ENCODE results near the gene APOLD1.
A peak's percentile ranks its signal among the peaks of the same experiment; 100 is the strongest.

APOLD1 gene

GRCh38 chr12:12784116-12784515 is 1.3 kb upstream of the APOLD1 start:
- Histone ChIP-seq H3K9me3 (ENCODE audit: control insufficient read depth, low read length) (no peaks in the 10 kb centered on the region), H3K4me1 (ENCODE audit: control insufficient read depth, insufficient read depth, low read length, poor library complexity, severe bottlenecking) (peaks cover 8% of the 10 kb centered on the region), H3K27me3 (replicated peaks; ENCODE audit: control insufficient read depth, insufficient read depth, low read length, poor library complexity, severe bottlenecking) (no peaks in the 10 kb centered on the region), H3K4me3 (ENCODE audit: insufficient read depth, low read depth, low read length, poor library complexity, severe bottlenecking) (no peak overlapping the region), H3K27ac (ENCODE audit: insufficient read depth, low read length, poor library complexity, severe bottlenecking) (no peak overlapping the region), H3K36me3 (ENCODE audit: control insufficient read depth, insufficient read depth, low read length) (no peaks in the 10 kb centered on the region)
- no peak for DNase-seq

- peak overlapping the region; percentile 69 for H3K4me3 ChIP-seq (ENCODE audit: insufficient read depth, low read depth, low read length, poor library complexity, severe bottlenecking)
- H3K27me3 ChIP-seq (replicated peaks; ENCODE audit: control insufficient read depth, insufficient read depth, low read length, poor library complexity, severe bottlenecking) = no peaks in the 10 kb centered on the region
- H3K9me3 ChIP-seq (ENCODE audit: control insufficient read depth, low read length) = no peaks in the 10 kb centered on the region
- H3K4me1 ChIP-seq (ENCODE audit: control insufficient read depth, insufficient read depth, low read length, poor library complexity, severe bottlenecking) = peaks cover 8% of the 10 kb centered on the region
- no peak for DNase-seq
- no peaks in the 10 kb centered on the region for H3K36me3 ChIP-seq (ENCODE audit: control insufficient read depth, insufficient read depth, low read length)
- H3K27ac ChIP-seq (ENCODE audit: insufficient read depth, low read length, poor library complexity, severe bottlenecking) = peak overlapping the region; percentile 78
Measured at GRCh38 chr12:12786351-12786705, 869 bp downstream of the APOLD1 start.

- Histone ChIP-seq H3K36me3 (ENCODE audit: control insufficient read depth, insufficient read depth, low read length) (no peaks in the 10 kb centered on the region), H3K4me1 (ENCODE audit: control insufficient read depth, insufficient read depth, low read length, poor library complexity, severe bottlenecking) (peaks cover 8% of the 10 kb centered on the region)
Measured at GRCh38 chr12:12786706-12787601, 1.5 kb downstream of the APOLD1 start.

GRCh38 chr12:12788131-12788530 is 2.7 kb downstream of the APOLD1 start:
- no peak for DNase-seq
- H3K4me1 ChIP-seq (ENCODE audit: control insufficient read depth, insufficient read depth, low read length, poor library complexity, severe bottlenecking) = peaks cover 8% of the 10 kb centered on the region
- H3K9me3 ChIP-seq (ENCODE audit: control insufficient read depth, low read length) = no peaks in the 10 kb centered on the region
- no peaks in the 10 kb centered on the region for H3K36me3 ChIP-seq (ENCODE audit: control insufficient read depth, insufficient read depth, low read length)
- no peak overlapping the region for H3K4me3 ChIP-seq (ENCODE audit: insufficient read depth, low read depth, low read length, poor library complexity, severe bottlenecking)
- H3K27me3 ChIP-seq (replicated peaks; ENCODE audit: control insufficient read depth, insufficient read depth, low read length, poor library complexity, severe bottlenecking) = no peaks in the 10 kb centered on the region
- H3K27ac ChIP-seq (ENCODE audit: insufficient read depth, low read length, poor library complexity, severe bottlenecking) = no peak overlapping the region

More at GRCh38 chr12:12786706-12787601, 1.5 kb downstream of the APOLD1 start:
- no peaks in the 10 kb centered on the region for H3K27me3 ChIP-seq (replicated peaks; ENCODE audit: control insufficient read depth, insufficient read depth, low read length, poor library complexity, severe bottlenecking)
- peak overlapping the region; percentile 69 for H3K4me3 ChIP-seq (ENCODE audit: insufficient read depth, low read depth, low read length, poor library complexity, severe bottlenecking)
- H3K27ac ChIP-seq (ENCODE audit: insufficient read depth, low read length, poor library complexity, severe bottlenecking) = peak overlapping the region; percentile 78
- H3K9me3 ChIP-seq (ENCODE audit: control insufficient read depth, low read length) = no peaks in the 10 kb centered on the region
- DNase-seq = peak; percentile 53 to 69 (median 58)

- H3K27ac ChIP-seq (ENCODE audit: insufficient read depth, low read length, poor library complexity, severe bottlenecking) = no peak overlapping the region
- H3K4me3 ChIP-seq (ENCODE audit: insufficient read depth, low read depth, low read length, poor library complexity, severe bottlenecking) = no peak overlapping the region
- peak in 2 of 3 donors; percentile 17 to 44 for DNase-seq
- peaks cover 8% of the 10 kb centered on the region for H3K4me1 ChIP-seq (ENCODE audit: control insufficient read depth, insufficient read depth, low read length, poor library complexity, severe bottlenecking)
- H3K27me3 ChIP-seq (replicated peaks; ENCODE audit: control insufficient read depth, insufficient read depth, low read length, poor library complexity, severe bottlenecking) = no peaks in the 10 kb centered on the region
- no peaks in the 10 kb centered on the region for H3K9me3 ChIP-seq (ENCODE audit: control insufficient read depth, low read length)
- H3K36me3 ChIP-seq (ENCODE audit: control insufficient read depth, insufficient read depth, low read length) = no peaks in the 10 kb centered on the region
Measured at GRCh38 chr12:12788675-12789368, 3.4 kb downstream of the APOLD1 start.

- DNase-seq = no peak
- Histone ChIP-seq H3K27me3 (replicated peaks; ENCODE audit: control insufficient read depth, insufficient read depth, low read length, poor library complexity, severe bottlenecking) (no peaks in the 10 kb centered on the region), H3K9me3 (ENCODE audit: control insufficient read depth, low read length) (no peaks in the 10 kb centered on the region), H3K36me3 (ENCODE audit: control insufficient read depth, insufficient read depth, low read length) (no peaks in the 10 kb centered on the region), H3K27ac (ENCODE audit: insufficient read depth, low read length, poor library complexity, severe bottlenecking) (no peak overlapping the region), H3K4me1 (ENCODE audit: control insufficient read depth, insufficient read depth, low read length, poor library complexity, severe bottlenecking) (peaks cover 8% of the 10 kb centered on the region), H3K4me3 (ENCODE audit: insufficient read depth, low read depth, low read length, poor library complexity, severe bottlenecking) (no peak overlapping the region)
Measured at GRCh38 chr12:12790956-12791355, 5.5 kb downstream of the APOLD1 start.

GRCh38 chr12:12791756-12792369 is 6.4 kb downstream of the APOLD1 start:
- no peaks in the 10 kb centered on the region for H3K36me3 ChIP-seq (ENCODE audit: control insufficient read depth, insufficient read depth, low read length)
- DNase-seq = no peak

GRCh38 chr12:12792421-12792820 is 7.0 kb downstream of the APOLD1 start:
- H3K4me1 ChIP-seq (ENCODE audit: control insufficient read depth, insufficient read depth, low read length, poor library complexity, severe bottlenecking) = peaks cover 5% of the 10 kb centered on the region
- H3K9me3 ChIP-seq (ENCODE audit: control insufficient read depth, low read length) = no peaks in the 10 kb centered on the region
- no peaks in the 10 kb centered on the region for H3K27me3 ChIP-seq (replicated peaks; ENCODE audit: control insufficient read depth, insufficient read depth, low read length, poor library complexity, severe bottlenecking)
- H3K4me3 ChIP-seq (ENCODE audit: insufficient read depth, low read depth, low read length, poor library complexity, severe bottlenecking) = no peak overlapping the region
- DNase-seq = no peak
- no peak overlapping the region for H3K27ac ChIP-seq (ENCODE audit: insufficient read depth, low read length, poor library complexity, severe bottlenecking)
- H3K36me3 ChIP-seq (ENCODE audit: control insufficient read depth, insufficient read depth, low read length) = no peaks in the 10 kb centered on the region

More at GRCh38 chr12:12791756-12792369, 6.4 kb downstream of the APOLD1 start:
- H3K4me1 ChIP-seq (ENCODE audit: control insufficient read depth, insufficient read depth, low read length, poor library complexity, severe bottlenecking) = peaks cover 8% of the 10 kb centered on the region
- H3K4me3 ChIP-seq (ENCODE audit: insufficient read depth, low read depth, low read length, poor library complexity, severe bottlenecking) = no peak overlapping the region
- H3K27me3 ChIP-seq (replicated peaks; ENCODE audit: control insufficient read depth, insufficient read depth, low read length, poor library complexity, severe bottlenecking) = no peaks in the 10 kb centered on the region
- no peaks in the 10 kb centered on the region for H3K9me3 ChIP-seq (ENCODE audit: control insufficient read depth, low read length)
- no peak overlapping the region for H3K27ac ChIP-seq (ENCODE audit: insufficient read depth, low read length, poor library complexity, severe bottlenecking)

- H3K36me3 ChIP-seq (ENCODE audit: control insufficient read depth, insufficient read depth, low read length) = no peaks in the 10 kb centered on the region
- no peaks in the 10 kb centered on the region for H3K27me3 ChIP-seq (replicated peaks; ENCODE audit: control insufficient read depth, insufficient read depth, low read length, poor library complexity, severe bottlenecking)
- H3K27ac ChIP-seq (ENCODE audit: insufficient read depth, low read length, poor library complexity, severe bottlenecking) = no peak overlapping the region
- no peak overlapping the region for H3K4me3 ChIP-seq (ENCODE audit: insufficient read depth, low read depth, low read length, poor library complexity, severe bottlenecking)
- no peaks in the 10 kb centered on the region for H3K4me1 ChIP-seq (ENCODE audit: control insufficient read depth, insufficient read depth, low read length, poor library complexity, severe bottlenecking)
- DNase-seq = no peak
- no peaks in the 10 kb centered on the region for H3K9me3 ChIP-seq (ENCODE audit: control insufficient read depth, low read length)
Measured at GRCh38 chr12:12794686-12795085, 9.2 kb downstream of the APOLD1 start.

GRCh38 chr12:12796171-12796570 is 10.7 kb downstream of the APOLD1 start:
- no peaks in the 10 kb centered on the region for H3K36me3 ChIP-seq (ENCODE audit: control insufficient read depth, insufficient read depth, low read length)
- H3K27me3 ChIP-seq (replicated peaks; ENCODE audit: control insufficient read depth, insufficient read depth, low read length, poor library complexity, severe bottlenecking) = no peaks in the 10 kb centered on the region
- H3K4me3 ChIP-seq (ENCODE audit: insufficient read depth, low read depth, low read length, poor library complexity, severe bottlenecking) = no peak overlapping the region
- no peaks in the 10 kb centered on the region for H3K9me3 ChIP-seq (ENCODE audit: control insufficient read depth, low read length)
- no peak overlapping the region for H3K27ac ChIP-seq (ENCODE audit: insufficient read depth, low read length, poor library complexity, severe bottlenecking)
- no peak for DNase-seq
- H3K4me1 ChIP-seq (ENCODE audit: control insufficient read depth, insufficient read depth, low read length, poor library complexity, severe bottlenecking) = no peaks in the 10 kb centered on the region
